ENCODE results near the gene ZNF655.

The ZNF655 gene

DNA sequence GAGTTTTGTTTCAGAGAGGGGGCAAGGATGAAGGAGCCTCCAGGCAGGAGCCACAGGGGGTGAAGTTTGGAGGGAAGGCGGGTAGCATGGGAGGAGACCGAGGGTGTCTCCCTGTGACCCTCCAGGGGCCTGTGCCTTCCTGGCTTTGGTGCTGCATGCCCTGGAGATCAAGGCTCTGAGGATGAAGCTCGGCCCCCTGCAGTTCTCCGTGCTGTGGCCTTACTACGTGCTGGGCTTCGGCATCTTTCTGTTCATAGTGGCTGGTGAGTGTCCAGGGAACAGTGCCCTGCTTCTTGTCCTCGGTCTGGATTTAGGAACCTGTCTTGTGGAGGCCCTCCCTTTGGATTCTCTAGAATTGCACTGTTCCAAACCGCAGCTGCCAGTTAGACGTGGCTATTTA lies 49.1 kb downstream of the ZNF655 start:
- DNase-seq: no peak

- no peak for DNase-seq
These were observed 56.1 kb downstream of the ZNF655 start for GRCh38 chr7:99614495-99614894.

- no peak for DNase-seq
These were observed 57.5 kb downstream of the ZNF655 start for GRCh38 chr7:99615989-99616358.

DNA sequence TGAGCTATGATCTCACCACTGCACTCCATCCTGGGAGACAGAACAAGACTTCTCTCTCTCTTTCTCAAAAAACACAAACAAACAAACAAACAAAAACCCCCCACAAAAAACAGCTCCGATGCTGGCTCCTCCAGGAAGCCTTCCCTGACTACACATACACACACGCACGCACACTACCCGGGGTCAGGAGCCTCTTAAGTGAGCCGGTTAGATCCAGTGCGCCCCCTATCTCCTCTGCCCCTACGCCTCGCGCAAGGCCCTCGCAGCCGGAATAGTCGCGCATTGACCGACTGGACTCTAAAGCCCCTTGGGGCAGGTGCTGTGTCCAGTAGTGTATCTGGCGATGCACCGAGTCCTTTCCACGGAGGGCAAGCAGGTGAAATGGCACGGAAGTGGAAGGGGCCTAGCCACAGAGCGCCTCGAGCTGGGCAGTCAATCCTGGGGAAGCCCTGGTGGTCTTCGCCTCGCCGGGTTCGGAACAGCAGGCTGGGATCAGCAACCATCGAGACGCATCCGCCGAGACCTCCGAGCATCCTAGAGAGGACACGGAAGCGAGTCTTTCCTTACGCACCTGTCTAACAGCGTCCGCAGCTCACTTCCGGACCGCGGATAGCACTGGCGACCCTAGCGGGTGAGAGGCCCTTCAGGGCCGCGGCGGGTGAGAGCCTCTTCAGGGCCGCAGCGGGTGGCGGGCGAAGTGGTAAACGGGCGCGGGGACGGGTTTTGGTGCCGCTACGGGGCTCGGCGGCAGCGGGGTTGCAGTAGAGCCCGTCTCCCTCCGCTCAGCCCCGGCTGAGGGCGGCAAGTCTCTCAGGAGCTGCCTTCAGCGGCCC lies 58.1 kb downstream of the ZNF655 start, which contains the start of gene ZSCAN25:
TSS of gene ZSCAN25 (plus strand) at position 588 of the 833 bp plus-strand sequence. CDS start 2,661 bp downstream, outside the sequence.
- DNase-seq: peak; percentile 94

DNA sequence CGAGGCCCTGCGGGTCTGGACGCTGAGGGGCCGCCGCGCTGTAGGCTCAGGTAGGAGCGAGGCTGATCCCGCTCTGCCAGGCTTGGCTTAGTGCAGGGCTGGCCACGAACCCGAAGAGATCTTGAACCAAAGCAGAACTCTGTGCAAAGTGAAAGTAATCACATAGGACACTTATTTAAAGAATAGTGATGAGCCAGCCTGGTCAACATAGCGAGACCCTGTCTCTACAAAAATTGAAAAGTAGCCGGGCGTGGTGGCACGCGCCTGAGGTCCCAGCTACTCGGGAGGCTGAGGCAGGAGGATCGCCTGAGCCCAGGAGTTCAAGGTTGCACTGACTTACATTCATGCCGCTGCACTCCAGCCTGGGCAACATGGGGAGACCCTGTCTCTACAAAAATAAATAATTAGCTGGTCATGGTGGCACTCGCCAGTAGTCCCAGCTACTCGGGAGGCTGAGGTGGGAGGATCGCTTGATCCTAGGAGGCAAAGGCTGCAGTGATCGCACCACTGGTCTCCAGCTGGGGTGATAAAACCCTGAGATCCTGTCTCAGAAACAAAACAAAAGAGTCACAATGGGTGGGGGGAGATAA lies 58.8 kb downstream of the ZNF655 start:
- no peak for DNase-seq

DNA sequence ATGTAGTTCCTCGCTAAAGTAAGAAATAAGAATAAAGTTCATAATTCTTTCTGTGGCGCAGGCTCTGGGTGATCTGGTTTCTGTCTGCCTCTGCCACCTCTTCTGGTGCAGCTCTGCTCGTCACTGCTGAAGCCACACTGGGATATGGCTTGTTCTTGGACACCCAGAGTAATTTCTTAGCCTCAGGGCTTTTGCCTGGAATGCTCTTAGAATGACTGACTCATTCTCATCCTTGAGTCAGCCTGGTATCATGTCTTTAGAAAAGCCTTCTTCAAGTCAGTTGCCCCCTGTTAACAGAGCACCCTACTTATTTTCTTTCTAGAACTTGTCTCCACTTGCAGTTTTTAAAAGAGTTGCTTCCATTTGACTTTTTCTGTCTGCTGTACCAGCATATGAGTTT lies 60.3 kb downstream of the ZNF655 start:
- DNase-seq: no peak

DNA sequence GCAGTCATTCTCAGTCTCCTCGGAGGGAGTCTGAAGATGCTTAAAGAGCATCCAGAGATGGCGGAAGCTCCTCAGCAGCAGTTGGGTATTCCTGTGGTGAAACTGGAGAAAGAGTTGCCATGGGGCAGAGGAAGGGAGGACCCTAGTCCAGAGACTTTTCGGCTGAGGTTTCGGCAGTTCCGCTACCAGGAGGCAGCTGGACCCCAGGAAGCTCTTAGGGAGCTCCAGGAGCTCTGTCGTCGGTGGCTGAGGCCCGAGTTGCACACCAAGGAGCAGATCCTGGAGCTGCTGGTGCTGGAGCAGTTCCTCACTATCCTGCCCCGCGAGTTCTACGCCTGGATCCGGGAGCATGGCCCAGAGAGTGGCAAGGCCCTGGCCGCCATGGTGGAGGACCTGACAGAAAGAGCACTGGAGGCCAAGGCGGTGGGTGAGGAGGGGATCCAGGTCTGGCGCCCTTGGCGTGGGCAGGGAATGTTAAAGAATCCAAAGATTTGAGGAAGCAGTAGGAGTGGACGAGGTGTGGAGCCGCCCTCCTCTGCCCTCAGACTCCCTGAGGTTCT lies 61.2 kb downstream of the ZNF655 start:
- DNase-seq: no peak

DNA sequence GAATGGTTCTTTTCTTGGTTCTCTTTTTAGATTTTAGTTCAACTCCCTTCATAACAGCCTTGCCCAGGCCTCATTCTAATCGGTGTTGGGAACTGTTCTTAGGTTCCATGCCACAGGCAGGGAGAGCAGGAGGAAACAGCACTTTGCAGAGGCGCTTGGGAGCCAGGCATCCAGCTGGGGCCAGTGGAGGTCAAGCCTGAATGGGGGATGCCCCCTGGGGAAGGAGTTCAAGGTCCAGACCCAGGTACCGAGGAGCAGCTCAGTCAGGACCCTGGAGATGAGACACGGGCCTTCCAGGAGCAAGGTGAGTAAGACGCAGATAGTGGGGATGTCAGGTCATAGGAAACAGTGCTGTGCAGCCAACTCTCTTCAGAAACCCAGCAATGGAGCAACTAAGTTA lies 62.8 kb downstream of the ZNF655 start:
- DNase-seq: no peak

DNA sequence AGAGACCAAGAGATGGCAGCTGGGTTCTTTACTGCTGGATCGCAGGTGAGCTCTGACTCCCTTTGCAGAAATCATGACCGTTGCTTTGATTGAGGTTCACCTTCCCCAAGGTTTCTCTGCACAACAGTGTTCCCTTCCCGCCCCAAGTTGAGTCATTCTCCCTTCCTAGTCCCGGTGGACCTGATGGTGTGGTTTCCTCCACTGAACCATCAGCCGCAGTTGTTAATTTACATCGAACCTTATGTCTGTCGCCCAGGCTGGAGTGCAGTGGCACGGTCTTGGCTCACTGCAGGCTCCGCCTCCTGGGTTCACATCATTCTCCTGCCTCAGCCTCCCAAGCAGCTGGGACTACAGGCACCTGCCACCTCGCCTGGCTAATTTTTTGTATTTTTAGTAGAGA lies 64.2 kb downstream of the ZNF655 start:
- no peak for DNase-seq

DNA sequence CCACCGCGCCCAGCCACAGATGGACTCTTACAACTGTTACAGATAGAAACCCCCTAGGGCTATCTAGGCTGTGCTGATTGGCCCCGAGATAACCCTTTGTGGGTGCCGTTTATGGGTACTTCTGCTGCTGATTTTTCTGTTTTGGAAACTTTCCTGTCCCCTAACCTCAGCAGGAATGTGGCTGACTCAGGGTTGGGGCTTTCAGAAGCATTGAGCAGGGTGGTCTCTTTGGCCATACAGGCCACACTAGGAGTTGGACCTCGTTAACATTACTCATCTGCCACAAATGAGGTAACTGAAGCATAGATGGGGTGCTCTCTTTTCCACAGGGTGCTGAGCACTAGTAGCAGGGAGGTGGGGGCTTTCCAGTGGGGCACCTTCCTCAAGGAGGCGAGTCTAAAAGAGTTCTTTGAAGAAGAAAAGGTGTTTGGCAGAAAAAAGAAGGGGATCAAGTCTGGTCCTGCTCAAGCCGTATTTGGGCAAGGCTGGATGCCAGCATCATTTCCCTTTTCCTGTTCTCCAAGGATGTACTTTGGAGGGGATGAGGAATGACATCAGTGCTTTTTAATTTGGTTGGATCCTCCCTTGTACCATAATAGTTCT lies 64.8 kb downstream of the ZNF655 start:
- DNase-seq: peak; percentile 19

DNA sequence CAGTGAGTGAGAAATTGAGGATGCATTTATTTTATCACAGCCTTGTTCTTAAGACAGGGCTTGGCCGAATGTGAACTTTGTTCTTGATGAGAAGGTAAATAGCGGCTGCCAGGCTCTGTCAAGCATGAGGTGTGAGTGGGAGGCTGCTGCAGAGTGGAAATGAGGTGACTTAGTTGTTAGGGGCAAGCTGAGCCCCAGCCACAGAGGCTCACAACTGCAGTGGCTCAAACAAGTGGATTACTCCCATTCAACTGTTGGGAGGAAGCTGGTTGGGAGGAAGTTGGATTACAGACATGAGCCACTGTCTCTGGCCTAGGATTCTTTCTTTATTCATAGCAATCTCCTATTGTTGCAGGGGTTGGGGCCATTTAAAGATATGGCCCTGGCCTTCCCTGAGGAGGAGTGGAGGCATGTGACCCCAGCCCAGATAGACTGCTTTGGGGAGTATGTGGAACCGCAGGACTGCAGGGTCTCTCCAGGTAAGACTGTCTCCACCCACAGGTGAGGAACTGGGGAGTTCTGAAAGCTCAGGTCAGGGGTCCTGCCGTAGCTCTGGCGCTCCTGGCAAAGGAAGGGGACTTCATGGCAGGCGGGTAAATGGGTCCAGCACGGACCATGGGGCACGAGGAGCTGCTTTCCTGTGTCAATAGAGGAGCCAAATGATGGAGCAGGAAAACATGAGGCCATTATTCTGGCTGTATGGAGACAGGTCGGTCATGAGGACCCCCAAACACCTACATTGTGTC lies 65.4 kb downstream of the ZNF655 start:
- no peak for DNase-seq

DNA sequence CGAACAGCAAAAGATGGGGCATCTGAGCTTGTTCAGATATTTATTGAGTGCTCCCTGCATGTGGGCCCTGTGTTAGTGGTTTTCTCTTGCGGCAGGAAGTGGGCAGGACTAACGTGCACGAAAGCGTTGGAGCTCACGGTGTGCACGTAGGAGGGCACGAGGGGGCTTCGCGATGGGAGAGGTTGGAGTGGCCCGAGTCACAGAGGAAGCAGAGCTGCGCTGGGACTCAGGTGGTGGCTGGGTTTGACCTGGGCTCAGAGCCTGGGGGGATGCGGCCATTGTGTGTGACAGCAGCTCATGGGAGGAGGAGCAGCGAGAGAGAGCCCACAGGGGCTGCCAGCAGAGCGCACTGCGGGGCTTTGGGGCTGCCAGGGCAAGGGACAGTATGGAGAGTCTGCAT lies 66.0 kb downstream of the ZNF655 start:
- DNase-seq: peak; percentile 76

GRCh38 chr7:99625321-99625720 lies 66.9 kb downstream of the ZNF655 start:
- no peak for DNase-seq

DNA sequence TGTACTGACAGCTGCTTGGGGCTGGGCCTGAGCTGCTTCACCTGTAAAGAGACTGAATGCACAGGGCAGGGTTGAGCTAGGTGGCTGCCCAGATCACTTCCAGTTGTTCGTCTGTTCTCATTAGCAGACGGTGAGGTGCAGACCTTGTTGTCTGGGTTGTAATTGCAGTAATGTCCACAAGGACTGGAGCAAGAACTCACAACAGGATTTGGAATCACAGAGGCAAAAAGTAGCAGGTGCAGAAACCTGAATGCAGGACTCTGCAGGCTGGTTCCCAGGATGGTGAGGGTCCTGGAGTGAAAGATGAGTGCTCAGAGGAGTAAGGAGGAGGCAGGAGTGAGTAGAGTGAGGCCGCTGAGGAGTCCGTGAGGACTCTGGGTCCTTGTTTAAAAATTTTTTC lies 67.5 kb downstream of the ZNF655 start:
- DNase-seq: no peak
